GM18909 (cell line): Measurements from ENCODE around the gene ITGB3.

Source experiments
- ATAC-seq: cut with Tn5 transposase; IDR thresholded peaks from one replicate; pipeline ENCODE4 v1.9.1; 2021; ENCODE audit warnings: mild to moderate bottlenecking; ENCODE audit not compliant: unreplicated experiment, poor library complexity

Gene ITGB3

GRCh38 chr17:47323382-47324223, 70.0 kb downstream of the ITGB3 start, which contains the start of gene EFCAB13:
EFCAB13 (plus strand) TSS chr17:47323955; CDS start chr17:47328354, 4,399 bp downstream.
- peak; percentile 84 for ATAC-seq

GRCh38 chr17:47324224-47325020, 70.8 kb downstream of the ITGB3 start:
- ATAC-seq, result peak; percentile 30

GRCh38 chr17:47325176-47325575, 71.5 kb downstream of the ITGB3 start:
- no peak for ATAC-seq

GRCh38 chr17:47330548-47330947, 76.9 kb downstream of the ITGB3 start:
- ATAC-seq, result no peak

GRCh38 chr17:47332287-47332686, 78.7 kb downstream of the ITGB3 start:
- ATAC-seq, result no peak

GRCh38 chr17:47335101-47335936, 81.7 kb downstream of the ITGB3 start:
- no peak for ATAC-seq

GRCh38 chr17:47338026-47338425, 84.4 kb downstream of the ITGB3 start:
- ATAC-seq, result no peak

- no peak for ATAC-seq
Observed at GRCh38 chr17:47352848-47353247, 99.2 kb downstream of the ITGB3 start.

- ATAC-seq, result no peak
Observed at GRCh38 chr17:47358652-47359051, 105.0 kb downstream of the ITGB3 start.
